Trophoblast cell (in vitro differentiated cells and primary cell): ENCODE results near the gene ACSL5.

Source experiments
- DNase-seq, 2 donors: peaks; one replicate each; pipeline ENCODE4 v3.0.0-alpha.2; 2016
- H2AFZ ChIP-seq: 2 replicates; pipeline ENCODE4 v1.6.1; 2013; ENCODE audit warnings: low read length, moderate library complexity, mild to moderate bottlenecking; ENCODE audit not compliant: insufficient read depth, poor library complexity
- H2AK5ac ChIP-seq: 2 replicates; pipeline ENCODE4 v1.6.1; 2013; ENCODE audit warnings: mild to moderate bottlenecking, low read length
- H2BK120ac ChIP-seq: 2 replicates; pipeline ENCODE4 v1.6.1; 2013; ENCODE audit warnings: low read length, mild to moderate bottlenecking, moderate library complexity; ENCODE audit not compliant: insufficient read depth, poor library complexity
- H2BK12ac ChIP-seq: 2 replicates; pipeline ENCODE4 v1.6.1; 2013; ENCODE audit warnings: mild to moderate bottlenecking, low read length, moderate library complexity
- H2BK5ac ChIP-seq: 2 replicates; pipeline ENCODE4 v1.6.1; 2013; ENCODE audit warnings: low read length, low read depth, moderate library complexity, mild to moderate bottlenecking; ENCODE audit not compliant: poor library complexity
- H3K14ac ChIP-seq: 2 replicates; pipeline ENCODE4 v1.6.1; 2013; ENCODE audit warnings: mild to moderate bottlenecking, low read length
- H3K18ac ChIP-seq: 2 replicates; pipeline ENCODE4 v1.6.1; 2013; ENCODE audit warnings: mild to moderate bottlenecking, low read length
- H3K23ac ChIP-seq: 2 replicates; pipeline ENCODE4 v1.6.1; 2013; ENCODE audit warnings: low read length
- H3K27ac ChIP-seq: 2 replicates; pipeline ENCODE4 v1.5.1; 2013; ENCODE audit warnings: low read depth, mild to moderate bottlenecking, inconsistent platforms, low read length, moderate library complexity
- H3K27me3 ChIP-seq: 2 replicates; pipeline ENCODE4 v1.6.1; 2013; ENCODE audit warnings: inconsistent platforms, mild to moderate bottlenecking, low read length, moderate library complexity; ENCODE audit not compliant: insufficient read depth
- H3K36me3 ChIP-seq, 2 experiments: 1 replicate in 1 of 2; 2 replicates in 1 of 2; pipeline ENCODE4 v1.6.1; 2013; ENCODE audit warnings: low read length in 2 of 2, mild to moderate bottlenecking in 2 of 2, moderate library complexity in 1 of 2; ENCODE audit not compliant: insufficient read depth in 2 of 2, control insufficient read depth in 1 of 2
- H3K4ac ChIP-seq: 2 replicates; pipeline ENCODE4 v1.6.1; 2013; ENCODE audit warnings: low read depth, mild to moderate bottlenecking, low read length, moderate library complexity
- H3K4me1 ChIP-seq, 2 experiments: 1 replicate in 1 of 2; 2 replicates in 1 of 2; pipeline ENCODE4 v1.6.1; 2013; ENCODE audit warnings: low read length in 2 of 2, mild to moderate bottlenecking in 2 of 2, moderate library complexity in 1 of 2; ENCODE audit not compliant: insufficient read depth in 2 of 2, control insufficient read depth in 1 of 2
- H3K4me2 ChIP-seq: 2 replicates; pipeline ENCODE4 v1.6.1; 2013; ENCODE audit warnings: inconsistent platforms, mild to moderate bottlenecking, low read length, moderate library complexity
- H3K4me3 ChIP-seq: 2 replicates; pipeline ENCODE4 v1.5.1; 2013; ENCODE audit warnings: mild to moderate bottlenecking, low read depth, low read length, inconsistent platforms
- H3K79me1 ChIP-seq: one replicate; pipeline ENCODE4 v1.6.1; 2013; ENCODE audit warnings: low read length
- H3K79me2 ChIP-seq: 2 replicates; pipeline ENCODE4 v1.6.1; 2013; ENCODE audit warnings: low read length, mild to moderate bottlenecking; ENCODE audit not compliant: control insufficient read depth, insufficient read depth, poor library complexity
- H3K9ac ChIP-seq: 2 replicates; pipeline ENCODE4 v1.6.1; 2013; ENCODE audit warnings: mild to moderate bottlenecking, low read length
- H3K9me3 ChIP-seq: 2 replicates; pipeline ENCODE4 v1.6.1; 2013; ENCODE audit warnings: low read depth, mild to moderate bottlenecking, control low read depth, inconsistent platforms, low read length; ENCODE audit not compliant: insufficient read depth
- H4K12ac ChIP-seq: 2 replicates; pipeline ENCODE4 v1.6.1; 2013; ENCODE audit warnings: low read depth, mild to moderate bottlenecking, low read length, moderate library complexity
- H4K8ac ChIP-seq: 2 replicates; pipeline ENCODE4 v1.6.1; 2013; ENCODE audit warnings: low read depth, mild to moderate bottlenecking, low read length, moderate library complexity
- H4K91ac ChIP-seq: one replicate; pipeline ENCODE4 v1.6.1; 2013; ENCODE audit warnings: low read depth, mild to moderate bottlenecking, low read length, moderate library complexity
- WGBS: extraction: QIAGEN DNeasy Blood & Tissue Kit; methylation state at CpG from one replicate; pipeline ENCODE4 v1.1.7; 2013; ENCODE audit warnings: missing lambda C conversion rate; ENCODE audit not compliant: insufficient read length, insufficient coverage; ENCODE audit errors: extremely low coverage; 5-methylcytosine and 5-hydroxymethylcytosine counted together

Gene ACSL5

DNA sequence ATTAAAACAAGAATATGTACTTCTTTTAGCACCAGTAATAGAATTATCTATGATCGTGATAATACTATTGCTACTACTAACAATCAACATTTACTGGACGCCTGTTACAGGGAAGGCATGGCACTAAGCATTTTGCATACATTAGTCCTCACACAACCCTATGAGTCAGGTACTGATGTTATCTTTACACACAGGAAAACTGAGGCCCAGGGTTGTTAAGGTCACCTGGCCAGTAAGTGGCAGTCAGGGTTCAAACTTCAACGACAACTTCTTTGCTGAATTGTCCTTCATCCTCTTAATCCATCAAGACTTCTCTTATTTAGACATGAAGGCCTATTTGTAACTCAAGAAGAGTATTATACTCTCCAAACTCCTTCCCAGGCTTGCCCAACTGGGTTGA, 41.9 kb upstream of the ACSL5 start:
- Histone ChIP-seq H3K4me2 (no peak overlapping the region), H3K9me3 (no peaks in the 10 kb centered on the region), H3K36me3 (no peaks in the 10 kb centered on the region), H3K18ac (no peak overlapping the region), H2BK120ac (no peak overlapping the region), H4K8ac (no peak overlapping the region), H4K91ac (no peak overlapping the region), H3K27me3 (no peaks in the 10 kb centered on the region), H3K4ac (no peak overlapping the region), H3K23ac (no peak overlapping the region), H2AK5ac (no peak overlapping the region), H4K12ac (no peak overlapping the region), H3K4me3 (no peak overlapping the region), H2BK5ac (no peak overlapping the region), H3K27ac (no peak overlapping the region), H3K4me1 (peaks cover 0 to 5% of the 10 kb centered on the region in 2 experiments), H3K79me1 (no peaks in the 10 kb centered on the region), H2AFZ (no peak overlapping the region), H3K14ac (no peak overlapping the region), H3K9ac (no peak overlapping the region), H2BK12ac (no peak overlapping the region), H3K79me2 (no peaks in the 10 kb centered on the region)
- DNase-seq: peak in 1 of 2 donors; percentile 50
- no CpG with 5 or more reads among the region's 3 CpGs for WGBS

GRCh38 chr10:112332509-112333228, 41.2 kb upstream of the ACSL5 start:
- Histone ChIP-seq H2AFZ (no peak overlapping the region), H3K27ac (no peak overlapping the region), H3K4ac (no peak overlapping the region), H3K4me3 (no peak overlapping the region), H3K4me2 (no peak overlapping the region), H2AK5ac (no peak overlapping the region), H4K91ac (no peak overlapping the region), H2BK12ac (no peak overlapping the region), H3K9me3 (no peaks in the 10 kb centered on the region), H3K79me1 (no peaks in the 10 kb centered on the region), H2BK120ac (no peak overlapping the region), H4K8ac (no peak overlapping the region), H2BK5ac (no peak overlapping the region), H3K18ac (no peak overlapping the region), H3K36me3 (no peaks in the 10 kb centered on the region), H3K14ac (no peak overlapping the region), H3K79me2 (no peaks in the 10 kb centered on the region), H3K23ac (no peak overlapping the region), H3K4me1 (peaks cover 0 to 5% of the 10 kb centered on the region in 2 experiments), H4K12ac (no peak overlapping the region), H3K27me3 (no peaks in the 10 kb centered on the region), H3K9ac (no peak overlapping the region)
- no peak for DNase-seq
- no CpG with 5 or more reads among the region's 5 CpGs for WGBS

DNA sequence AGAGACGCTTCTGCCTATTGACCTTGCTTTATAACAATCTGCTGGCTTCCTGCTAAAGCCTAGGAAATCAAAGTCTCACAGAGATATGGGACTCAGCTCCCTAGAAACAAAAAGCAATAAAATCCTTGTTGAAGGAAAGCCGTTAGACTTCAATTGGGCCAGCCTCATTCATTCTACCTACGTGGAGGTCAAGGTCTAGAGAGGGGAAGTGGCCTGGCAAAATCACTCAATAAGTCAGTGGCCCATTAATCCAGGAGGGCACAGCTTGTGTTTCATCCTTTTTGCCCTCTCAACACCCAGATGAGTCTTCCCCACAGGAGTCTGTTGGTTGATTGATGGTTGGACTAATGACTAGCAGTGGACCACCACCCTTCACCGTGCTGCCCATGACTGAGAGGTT, 40.5 kb upstream of the ACSL5 start:
- no peak overlapping the region for H2BK120ac ChIP-seq
- no peak overlapping the region for H4K91ac ChIP-seq
- no peak overlapping the region for H2BK5ac ChIP-seq
- no peaks in the 10 kb centered on the region for H3K27me3 ChIP-seq
- H2BK12ac ChIP-seq: no peak overlapping the region
- H2AK5ac ChIP-seq: no peak overlapping the region
- no peak for DNase-seq
- H4K8ac ChIP-seq: no peak overlapping the region
- no peak overlapping the region for H3K27ac ChIP-seq
- H2AFZ ChIP-seq: no peak overlapping the region
- H3K9ac ChIP-seq: no peak overlapping the region
- no peak overlapping the region for H4K12ac ChIP-seq
- no peak overlapping the region for H3K18ac ChIP-seq
- no peak overlapping the region for H3K23ac ChIP-seq
- H3K9me3 ChIP-seq: no peaks in the 10 kb centered on the region
- no peak overlapping the region for H3K4me3 ChIP-seq
- no CpG with 5 or more reads among the region's 4 CpGs for WGBS
- no peak overlapping the region for H3K4ac ChIP-seq
- no peak overlapping the region for H3K14ac ChIP-seq
- peaks cover 0 to 5% of the 10 kb centered on the region in 2 experiments for H3K4me1 ChIP-seq
- H3K79me1 ChIP-seq: no peaks in the 10 kb centered on the region
- no peaks in the 10 kb centered on the region for H3K36me3 ChIP-seq
- H3K79me2 ChIP-seq: no peaks in the 10 kb centered on the region
- H3K4me2 ChIP-seq: no peak overlapping the region

DNA sequence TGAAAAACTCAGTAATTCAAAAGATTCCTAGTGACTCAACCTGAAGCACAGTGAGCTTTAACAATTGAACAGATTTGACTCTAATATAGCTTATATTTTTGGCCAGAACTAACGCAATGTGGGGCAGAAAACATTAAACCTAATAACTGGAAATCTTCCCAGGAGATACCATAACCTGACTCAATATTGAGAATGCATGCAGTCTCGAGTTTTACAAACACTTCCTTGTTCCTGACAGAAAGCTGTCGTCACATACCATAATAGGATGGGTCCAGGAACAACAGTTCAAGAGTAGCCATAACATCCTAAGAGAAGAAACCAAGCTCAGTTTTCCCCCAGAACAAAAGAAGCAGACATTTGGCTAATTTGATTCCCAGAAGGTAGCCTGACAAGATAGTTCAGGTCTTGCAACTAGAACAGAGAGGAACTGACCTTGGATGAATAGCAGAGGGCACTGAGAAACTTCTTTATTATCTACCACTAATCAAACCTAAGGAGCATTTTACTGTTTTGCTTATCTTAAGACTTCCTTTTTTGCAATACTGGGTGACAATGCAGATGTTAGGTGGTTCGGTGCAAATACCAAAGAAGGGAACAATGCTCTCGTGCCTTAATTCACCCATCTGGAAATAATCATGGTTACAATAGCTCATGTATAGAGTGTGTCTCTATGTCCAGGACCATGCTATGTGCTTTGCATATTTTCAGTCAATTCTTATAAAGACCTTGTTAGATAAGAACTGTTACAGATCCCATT, 38.6 kb upstream of the ACSL5 start:
- H3K27ac ChIP-seq: no peak overlapping the region
- H3K9ac ChIP-seq: no peak overlapping the region
- no peak overlapping the region for H3K23ac ChIP-seq
- H3K4me2 ChIP-seq: no peak overlapping the region
- no peak overlapping the region for H2BK12ac ChIP-seq
- H3K4ac ChIP-seq: no peak overlapping the region
- no peak overlapping the region for H2AFZ ChIP-seq
- H3K27me3 ChIP-seq: no peaks in the 10 kb centered on the region
- peaks cover 2% of the 10 kb centered on the region for H3K9me3 ChIP-seq
- no peaks in the 10 kb centered on the region for H3K36me3 ChIP-seq
- H3K4me3 ChIP-seq: no peak overlapping the region
- no peaks in the 10 kb centered on the region for H3K79me1 ChIP-seq
- H3K14ac ChIP-seq: no peak overlapping the region
- DNase-seq: no peak
- no peak overlapping the region for H2BK5ac ChIP-seq
- no peak overlapping the region for H4K91ac ChIP-seq
- peaks cover 0 to 5% of the 10 kb centered on the region in 2 experiments for H3K4me1 ChIP-seq
- H4K12ac ChIP-seq: no peak overlapping the region
- no peak overlapping the region for H4K8ac ChIP-seq
- H3K79me2 ChIP-seq: no peaks in the 10 kb centered on the region
- no peak overlapping the region for H3K18ac ChIP-seq
- no peak overlapping the region for H2BK120ac ChIP-seq
- WGBS: no CpG with 5 or more reads among the region's 5 CpGs
- H2AK5ac ChIP-seq: no peak overlapping the region
